D721Med (cell line): ENCODE data around the gene THSD4.

Source experiments
- DNase-seq: peaks from one replicate; pipeline ENCODE4 v3.0.0; 2011; ENCODE audit warnings: low spot score; ENCODE audit not compliant: insufficient read length
- FAIRE-seq: peaks from 2 replicates; lab custom pipeline; 2011; peaks lifted over from hg19 to GRCh38; lab: Jason Lieb, UNC
- CTCF ChIP-seq: IDR thresholded peaks from 2 replicates; pipeline ENCODE4 v1.5.1; 2012; ENCODE audit warnings: mild to moderate bottlenecking, control low read depth; ENCODE audit not compliant: insufficient read depth; ENCODE audit errors: missing control alignments

THSD4 gene

GRCh38 chr15:71138473-71138872 lies 23.2 kb downstream of the THSD4 start:
- DNase-seq (no peak), FAIRE-seq (no peak)
- no peak for TF ChIP-seq CTCF

DNA sequence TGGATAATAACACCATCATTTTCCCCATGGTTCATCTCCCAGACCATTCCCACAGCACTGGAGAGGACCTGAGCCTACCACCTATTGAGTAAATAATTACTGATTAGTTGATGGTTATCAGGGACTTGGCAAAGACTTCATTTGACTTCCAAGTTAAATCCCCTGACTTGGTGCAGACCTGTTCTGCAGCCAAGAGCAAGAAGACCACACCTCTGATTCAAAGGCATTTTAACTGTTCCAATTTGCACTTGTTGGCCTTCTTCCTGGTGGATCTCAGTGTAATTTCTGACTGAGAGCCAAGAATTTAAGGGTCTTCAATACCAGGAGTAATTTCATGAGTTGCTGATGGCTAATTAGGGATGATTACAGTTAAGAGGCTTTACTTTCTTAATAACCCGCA lies 24.0 kb downstream of the THSD4 start:
- DNase-seq = no peak
- no peak for TF ChIP-seq CTCF
- no peak for FAIRE-seq

GRCh38 chr15:71141572-71141971 lies 26.3 kb downstream of the THSD4 start:
- DNase-seq (no peak), FAIRE-seq (no peak)
- no peak for TF ChIP-seq CTCF

DNA sequence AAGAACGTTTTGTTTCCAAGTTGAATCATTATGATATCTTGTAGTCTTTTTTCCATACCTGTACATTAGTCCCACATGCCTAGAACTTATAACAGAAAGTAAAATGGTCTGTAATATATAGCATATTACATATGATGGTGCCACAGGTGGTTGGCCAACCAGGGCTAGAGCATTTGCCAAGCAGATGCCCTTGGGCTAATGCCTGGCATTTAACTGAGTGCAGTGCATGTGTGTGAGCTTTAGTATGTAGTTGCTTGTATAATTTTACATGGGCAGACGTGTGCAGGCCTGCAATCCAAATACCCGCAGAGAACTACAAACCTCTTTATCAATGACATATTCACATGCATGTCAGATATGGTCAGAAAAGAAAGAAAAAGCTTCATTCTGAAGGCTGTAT lies 27.5 kb downstream of the THSD4 start:
- DNase-seq (no peak), FAIRE-seq (no peak)
- TF ChIP-seq CTCF = no peak

- no peak for DNase-seq
- TF ChIP-seq CTCF = no peak
Observed at GRCh38 chr15:71143373-71144310, 28.4 kb downstream of the THSD4 start.

GRCh38 chr15:71145648-71146047 lies 30.4 kb downstream of the THSD4 start:
- TF ChIP-seq CTCF = no peak
- FAIRE-seq (no peak), DNase-seq (no peak)

More at GRCh38 chr15:71143373-71144310, 28.4 kb downstream of the THSD4 start:
- FAIRE-seq = no peak

DNA sequence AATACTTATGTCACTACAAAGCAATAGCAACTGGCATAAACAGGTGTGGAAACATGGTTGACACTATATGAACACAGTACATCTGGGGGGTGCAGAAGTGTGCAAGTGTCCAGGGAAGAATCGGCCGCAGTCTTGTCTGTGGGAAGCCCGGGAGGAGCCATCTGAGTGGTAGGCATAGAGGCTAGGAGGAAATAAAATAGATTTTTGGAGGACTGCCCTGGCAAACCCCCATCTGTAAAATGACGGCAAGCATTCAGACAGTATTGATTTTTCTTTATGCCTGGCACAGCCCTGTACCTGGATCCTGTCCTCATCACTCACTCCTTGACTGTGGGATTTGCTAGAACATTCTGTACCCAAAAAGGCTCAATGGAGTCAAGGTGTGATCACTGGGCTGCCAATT lies 31.3 kb downstream of the THSD4 start:
- DNase-seq (no peak), FAIRE-seq (no peak)
- TF ChIP-seq CTCF = no peak
